Keratinocyte (primary cell): ENCODE measurements around the gene MUC6.

Source experiments
- EZH2 ChIP-seq: IDR thresholded peaks from one replicate; pipeline ENCODE4 v1.6.1; 2012; ENCODE audit warnings: inconsistent platforms, mild to moderate bottlenecking, low read length, moderate library complexity
- TF ChIP-seq, protein P1 (sequence below), 3 experiments: IDR thresholded peaks in 1 of 3; conservative IDR thresholded peaks in 1 of 3; optimal IDR thresholded peaks in 1 of 3; 2 replicates in 2 of 3; 3 replicates in 1 of 3; pipeline versions ENCODE3 to v1.5.1; 2011; ENCODE audit warnings: low read length in 3 of 3, mild to moderate bottlenecking in 3 of 3, moderate library complexity in 2 of 3, control low read depth in 1 of 3, inconsistent platforms in 1 of 3; ENCODE audit not compliant: insufficient read depth in 2 of 3; ENCODE audit errors: extremely low read depth in 1 of 3

- TF ChIP-seq, protein P1, sequence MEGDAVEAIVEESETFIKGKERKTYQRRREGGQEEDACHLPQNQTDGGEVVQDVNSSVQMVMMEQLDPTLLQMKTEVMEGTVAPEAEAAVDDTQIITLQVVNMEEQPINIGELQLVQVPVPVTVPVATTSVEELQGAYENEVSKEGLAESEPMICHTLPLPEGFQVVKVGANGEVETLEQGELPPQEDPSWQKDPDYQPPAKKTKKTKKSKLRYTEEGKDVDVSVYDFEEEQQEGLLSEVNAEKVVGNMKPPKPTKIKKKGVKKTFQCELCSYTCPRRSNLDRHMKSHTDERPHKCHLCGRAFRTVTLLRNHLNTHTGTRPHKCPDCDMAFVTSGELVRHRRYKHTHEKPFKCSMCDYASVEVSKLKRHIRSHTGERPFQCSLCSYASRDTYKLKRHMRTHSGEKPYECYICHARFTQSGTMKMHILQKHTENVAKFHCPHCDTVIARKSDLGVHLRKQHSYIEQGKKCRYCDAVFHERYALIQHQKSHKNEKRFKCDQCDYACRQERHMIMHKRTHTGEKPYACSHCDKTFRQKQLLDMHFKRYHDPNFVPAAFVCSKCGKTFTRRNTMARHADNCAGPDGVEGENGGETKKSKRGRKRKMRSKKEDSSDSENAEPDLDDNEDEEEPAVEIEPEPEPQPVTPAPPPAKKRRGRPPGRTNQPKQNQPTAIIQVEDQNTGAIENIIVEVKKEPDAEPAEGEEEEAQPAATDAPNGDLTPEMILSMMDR (optimal IDR thresholded peaks at IDR 0.05 in 1 of 3, IDR thresholded peaks at IDR 0.05 in 1 of 3, conservative IDR thresholded peaks at IDR 0.05 in 1 of 3; ENCODE audit: extremely low read depth in 1 of 3, insufficient read depth in 2 of 3, low read length in 3 of 3): no peak
- TF ChIP-seq EZH2: no peak
Observed at GRCh38 chr11:1034001-1034400, 2.5 kb downstream of the MUC6 start.
